Activated naive CD4-positive, alpha-beta T cell treated with anti-CD3 and anti-CD28 coated beads, Interleukin-2, amount 50 U/mL, for 72 hours (primary cell): Measurements from ENCODE around the gene TRRAP. TPM values are rescaled to one million over a fixed set of nuclear protein-coding genes. Genes with fewer than 3 reads are reported as not detected.
A peak's percentile ranks its signal among the peaks of the same experiment; 100 is the strongest.
"Not testable (repeated sequence)": the region's sequence is repeated elsewhere in the genome, so short reads cannot be mapped to it uniquely, and the experiment has no call there.

Experiments used
- ATAC-seq, 2 donors: fragments of 150-1000 bp; cut with Tn5 transposase; 2 replicates each; pipeline ENCODE4 v1.10.0; 2021; ENCODE audit warnings: mild to moderate bottlenecking in 2 of 2, moderate library complexity in 2 of 2
- DNase-seq, 2 donors: peaks; one replicate each; pipeline ENCODE4 v3.0.0; 2021 to 2022; ENCODE audit warnings: low spot score in 2 of 2
- H3K27ac Mint-ChIP-seq, 2 donors: one replicate each; pipeline ENCODE4 v1.8.0; 2022; ENCODE audit warnings: mild to moderate bottlenecking in 2 of 2, mixed read lengths in 2 of 2
- H3K36me3 Mint-ChIP-seq, 2 donors: one replicate each; pipeline ENCODE4 v1.8.0; 2022; ENCODE audit warnings: mixed read lengths in 2 of 2
- H3K9me3 Mint-ChIP-seq, 2 donors: one replicate each; pipeline ENCODE4 v1.8.0; 2022; ENCODE audit warnings: mixed read lengths in 2 of 2
- total RNA-seq, 2 donors: library from RNA; stranded (reverse); gene quantifications; one replicate each; pipeline ENCODE4 v1.2.3, GENCODE V29; 2022

Gene TRRAP
- 10 to 100 TPM; 49.8 to 58.3 TPM for total RNA-seq

- Mint-ChIP-seq H3K27ac (peak within 1 kb of the TSS; percentile 98), H3K9me3 (no peaks in the 10 kb centered on the region), H3K36me3 (peaks cover 5 to 6% of the 10 kb centered on the region in 2 donors)
- ATAC-seq (peak; percentile 77 to 82), DNase-seq (peak; percentile 82 to 83)
These were observed at the start of gene TRRAP for GRCh38 chr7:98878365-98879197. TSS of gene TRRAP (plus strand) at chr7:98878532. CDS start at chr7:98881151, 2,619 bp downstream.

GRCh38 chr7:98830972-98831548 lies 47.3 kb upstream of the TRRAP start:
- H3K9me3 Mint-ChIP-seq, result no peaks in the 10 kb centered on the region
- H3K27ac Mint-ChIP-seq, result no peak overlapping the region
- no peak for ATAC-seq
- H3K36me3 Mint-ChIP-seq, result no peaks in the 10 kb centered on the region
- DNase-seq, result no peak

GRCh38 chr7:98831641-98832221 lies 46.6 kb upstream of the TRRAP start:
- H3K36me3 Mint-ChIP-seq, result no peaks in the 10 kb centered on the region
- DNase-seq, result peak in 1 of 2 donors; percentile 58
- no peaks in the 10 kb centered on the region for H3K9me3 Mint-ChIP-seq
- no peak overlapping the region for H3K27ac Mint-ChIP-seq
- no peak for ATAC-seq

GRCh38 chr7:98833022-98833421 lies 45.3 kb upstream of the TRRAP start:
- H3K9me3 Mint-ChIP-seq, result no peaks in the 10 kb centered on the region
- H3K27ac Mint-ChIP-seq, result no peak overlapping the region
- no peak for ATAC-seq
- no peaks in the 10 kb centered on the region for H3K36me3 Mint-ChIP-seq
- DNase-seq, result no peak

- ATAC-seq (no peak), DNase-seq (no peak)
- Mint-ChIP-seq H3K9me3 (no peaks in the 10 kb centered on the region), H3K36me3 (no peaks in the 10 kb centered on the region), H3K27ac (no peak overlapping the region)
These were observed 43.4 kb upstream of the TRRAP start for GRCh38 chr7:98834949-98835348.

- peak in 1 of 2 donors; percentile 43 for DNase-seq
These were observed 41.3 kb upstream of the TRRAP start for GRCh38 chr7:98836811-98837629.

GRCh38 chr7:98837630-98837972 lies 40.7 kb upstream of the TRRAP start:
- DNase-seq (no peak), ATAC-seq (no peak)
- no peak overlapping the region for H3K27ac Mint-ChIP-seq
- no peaks in the 10 kb centered on the region for H3K36me3 Mint-ChIP-seq
- H3K9me3 Mint-ChIP-seq, result no peaks in the 10 kb centered on the region

More at GRCh38 chr7:98836811-98837629, 41.3 kb upstream of the TRRAP start:
- ATAC-seq, result peak in 1 of 2 donors; percentile 46
- Mint-ChIP-seq H3K36me3 (no peaks in the 10 kb centered on the region), H3K9me3 (no peaks in the 10 kb centered on the region), H3K27ac (no peak overlapping the region)

GRCh38 chr7:98840096-98840495 lies 38.2 kb upstream of the TRRAP start:
- no peaks in the 10 kb centered on the region for H3K36me3 Mint-ChIP-seq
- ATAC-seq (no peak), DNase-seq (no peak)
- no peaks in the 10 kb centered on the region for H3K9me3 Mint-ChIP-seq
- no peak overlapping the region for H3K27ac Mint-ChIP-seq

GRCh38 chr7:98840722-98841121 lies 37.6 kb upstream of the TRRAP start:
- Mint-ChIP-seq H3K9me3 (no peaks in the 10 kb centered on the region), H3K36me3 (no peaks in the 10 kb centered on the region), H3K27ac (no peak overlapping the region)
- DNase-seq (no peak), ATAC-seq (no peak)

GRCh38 chr7:98841179-98841997 lies 36.9 kb upstream of the TRRAP start:
- Mint-ChIP-seq H3K9me3 (no peaks in the 10 kb centered on the region), H3K36me3 (no peaks in the 10 kb centered on the region), H3K27ac (no peak overlapping the region)
- ATAC-seq, result peak; percentile 61 to 63
- peak; percentile 62 to 81 for DNase-seq

- H3K9me3 Mint-ChIP-seq, ATAC-seq, H3K27ac Mint-ChIP-seq, DNase-seq, H3K36me3 Mint-ChIP-seq: not testable (repeated sequence)
These were observed 35.8 kb upstream of the TRRAP start for GRCh38 chr7:98842552-98842951.

- H3K9me3 Mint-ChIP-seq, result peaks cover 4 to 11% of the 10 kb centered on the region in 2 donors
- no peak overlapping the region for H3K27ac Mint-ChIP-seq
- DNase-seq (no peak), ATAC-seq (no peak)
- peaks cover 0 to 6% of the 10 kb centered on the region in 2 donors for H3K36me3 Mint-ChIP-seq
These were observed 29.4 kb upstream of the TRRAP start for GRCh38 chr7:98848918-98849317.

- H3K36me3 Mint-ChIP-seq, result peaks cover 0 to 6% of the 10 kb centered on the region in 2 donors
These were observed 25.5 kb upstream of the TRRAP start for GRCh38 chr7:98852826-98853225.

GRCh38 chr7:98855610-98856422 lies 22.5 kb upstream of the TRRAP start:
- DNase-seq, result no peak
- H3K9me3 Mint-ChIP-seq, result peaks cover 0 to 3% of the 10 kb centered on the region in 2 donors
- no peaks in the 10 kb centered on the region for H3K36me3 Mint-ChIP-seq
- no peak overlapping the region for H3K27ac Mint-ChIP-seq
- no peak for ATAC-seq

More at GRCh38 chr7:98852826-98853225, 25.5 kb upstream of the TRRAP start:
- Mint-ChIP-seq H3K27ac (no peak overlapping the region), H3K9me3 (peaks cover 4 to 11% of the 10 kb centered on the region in 2 donors)
- ATAC-seq (no peak), DNase-seq (no peak)

- no peak for ATAC-seq
- no peak for DNase-seq
- no peaks in the 10 kb centered on the region for H3K9me3 Mint-ChIP-seq
- H3K36me3 Mint-ChIP-seq, result no peaks in the 10 kb centered on the region
- no peak overlapping the region for H3K27ac Mint-ChIP-seq
These were observed 18.3 kb upstream of the TRRAP start for GRCh38 chr7:98860071-98860470.
